Esophagus muscularis mucosa (tissue), 4 donors: Measurements from ENCODE around the gene RERE. TPM values are rescaled to one million over a fixed set of nuclear protein-coding genes. Genes with fewer than 3 reads are reported as not detected.

Experiments
- DNase-seq: peaks from one replicate; pipeline ENCODE4 v3.0.0-alpha.2; 2017; ENCODE audit errors: extremely low spot score
- H3K27ac ChIP-seq, 4 donors: fragments of 200-600 bp; sonication (generic); replicated peaks in 1 of 4; 1 replicate in 3 of 4; 2 replicates in 1 of 4; pipeline ENCODE4 v1.5.1; 2016 to 2019; ENCODE audit warnings: mild to moderate bottlenecking in 1 of 4
- H3K27me3 ChIP-seq, 4 donors: fragments of 200-600 bp; sonication (generic); one replicate each; pipeline versions ENCODE4 v1.5.1 to v1.6.0; 2016 to 2019
- H3K36me3 ChIP-seq, 4 donors: fragments of 200-600 bp; sonication (generic); one replicate each; pipeline ENCODE4 v1.5.1; 2016 to 2019
- H3K4me1 ChIP-seq, 4 donors: fragments of 200-600 bp; sonication (generic); one replicate each; pipeline ENCODE4 v1.5.1; 2016 to 2019
- H3K4me3 ChIP-seq, 4 donors: fragments of 200-600 bp; sonication (generic); 1 replicate in 2 of 4; 2 replicates in 2 of 4; pipeline ENCODE4 v1.5.1; 2016 to 2019; ENCODE audit warnings: mild to moderate bottlenecking in 4 of 4, moderate library complexity in 1 of 4
- H3K9me3 ChIP-seq, 4 donors: fragments of 200-600 bp; sonication (generic); 1 replicate in 3 of 4; 2 replicates in 1 of 4; pipeline ENCODE4 v1.5.1; 2016 to 2019
- EP300 ChIP-seq: sonication (generic); formaldehyde crosslinking; IDR thresholded peaks from one replicate; pipeline ENCODE4 v1.6.1; 2017; ENCODE audit warnings: antibody characterized with exemption
- POLR2A ChIP-seq: fragments of 450-650 bp; IDR thresholded peaks from one replicate; pipeline ENCODE4 v1.6.1; 2017; ENCODE audit warnings: antibody characterized with exemption, moderate library complexity, mild to moderate bottlenecking, low read depth
- POLR2AphosphoS5 ChIP-seq, 2 donors: sonication (generic); formaldehyde crosslinking; IDR thresholded peaks; one replicate each; pipeline ENCODE4 v1.6.1; 2017; ENCODE audit warnings: antibody characterized with exemption in 2 of 2
- WGBS: methylation state at CpG from one replicate; pipeline ENCODE4 v1.1.5; 2018; 5-methylcytosine and 5-hydroxymethylcytosine counted together
- intact Hi-C: fragments of 100-400 bp; cut with DNase I; formaldehyde crosslinking; loops from one replicate; pipeline ENCODE4 v1.15.1; 2023
- total RNA-seq, 4 donors: library from RNA; depleted of rRNA; stranded (reverse); fragments of >200 nt; gene quantifications; one replicate each; pipeline versions ENCODE4 v1.1.0 to v1.2.1, GENCODE V29; 2016
- TF ChIP-seq, protein P1 (sequence below), 3 experiments: fragments of 200-600 bp in 2 of 3; fragments of 450-650 bp in 1 of 3; sonication (generic) in 2 of 3; IDR thresholded peaks; one replicate each; pipeline ENCODE4 v1.5.1; 2017 to 2019; ENCODE audit warnings: antibody characterized with exemption in 3 of 3, mild to moderate bottlenecking in 2 of 3, moderate library complexity in 1 of 3

Gene RERE
- total RNA-seq, 4 donors from 2014 or later = 133 to 212 (median 168) TPM

DNA sequence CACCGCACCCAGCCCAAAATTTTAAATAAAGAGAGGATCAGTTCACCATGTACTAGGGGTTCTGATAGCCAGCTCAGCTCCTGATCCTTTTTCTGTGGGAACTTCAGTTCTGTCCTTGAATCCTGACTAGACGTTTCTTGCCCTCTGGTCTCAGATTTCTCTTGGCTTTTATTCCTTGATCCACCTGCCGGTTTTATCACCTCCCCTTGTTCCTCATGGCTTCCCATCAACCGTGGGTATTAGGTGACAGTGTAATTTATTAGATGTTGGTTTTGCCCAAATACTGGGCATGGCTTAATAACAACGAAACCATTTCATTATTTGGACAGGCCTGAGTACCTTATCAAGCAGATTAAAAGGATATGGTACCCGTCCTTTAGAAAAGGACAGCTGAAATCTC is 477.0 kb downstream of the RERE start:
- intact Hi-C loops = no loop called here
- 87% methylated on average over 6 of the region's 6 CpGs for WGBS

DNA sequence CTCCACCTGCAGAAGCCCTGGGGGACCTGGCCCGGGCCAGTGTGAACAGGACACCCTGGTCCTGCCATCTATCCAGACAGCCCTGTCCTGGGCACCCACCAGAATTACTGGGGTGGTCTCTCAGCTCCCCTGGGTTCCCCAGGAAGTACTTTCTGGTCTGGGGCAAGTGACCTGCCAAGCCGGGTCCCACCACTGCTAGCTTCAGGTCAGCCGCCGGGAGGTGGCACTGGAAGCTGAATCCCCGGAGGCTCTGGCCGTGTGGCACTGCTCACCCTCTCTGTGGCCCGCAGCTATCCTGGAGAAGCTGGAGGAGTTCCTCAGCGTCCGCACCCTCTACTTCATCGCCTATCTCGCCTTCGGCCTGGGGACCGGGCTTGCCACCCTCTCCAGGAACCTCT is 478.2 kb downstream of the RERE start:
- Histone ChIP-seq H3K4me1 (peaks cover 15 to 26% (median 22%) of the 10 kb centered on the region in 4 donors), H3K27me3 (no peaks in the 10 kb centered on the region), H3K4me3 (no peak overlapping the region), H3K36me3 (peaks cover 18 to 54% (median 31%) of the 10 kb centered on the region in 4 donors), H3K9me3 (no peaks in the 10 kb centered on the region), H3K27ac (no peak overlapping the region)
- intact Hi-C loops = no loop called here
- 79% methylated on average over 12 of the region's 13 CpGs for WGBS
- TF ChIP-seq POLR2A (no peak), EP300 (no peak), POLR2AphosphoS5 (IDR thresholded peaks at IDR 0.05) (no peak)
- TF ChIP-seq, protein P1, sequence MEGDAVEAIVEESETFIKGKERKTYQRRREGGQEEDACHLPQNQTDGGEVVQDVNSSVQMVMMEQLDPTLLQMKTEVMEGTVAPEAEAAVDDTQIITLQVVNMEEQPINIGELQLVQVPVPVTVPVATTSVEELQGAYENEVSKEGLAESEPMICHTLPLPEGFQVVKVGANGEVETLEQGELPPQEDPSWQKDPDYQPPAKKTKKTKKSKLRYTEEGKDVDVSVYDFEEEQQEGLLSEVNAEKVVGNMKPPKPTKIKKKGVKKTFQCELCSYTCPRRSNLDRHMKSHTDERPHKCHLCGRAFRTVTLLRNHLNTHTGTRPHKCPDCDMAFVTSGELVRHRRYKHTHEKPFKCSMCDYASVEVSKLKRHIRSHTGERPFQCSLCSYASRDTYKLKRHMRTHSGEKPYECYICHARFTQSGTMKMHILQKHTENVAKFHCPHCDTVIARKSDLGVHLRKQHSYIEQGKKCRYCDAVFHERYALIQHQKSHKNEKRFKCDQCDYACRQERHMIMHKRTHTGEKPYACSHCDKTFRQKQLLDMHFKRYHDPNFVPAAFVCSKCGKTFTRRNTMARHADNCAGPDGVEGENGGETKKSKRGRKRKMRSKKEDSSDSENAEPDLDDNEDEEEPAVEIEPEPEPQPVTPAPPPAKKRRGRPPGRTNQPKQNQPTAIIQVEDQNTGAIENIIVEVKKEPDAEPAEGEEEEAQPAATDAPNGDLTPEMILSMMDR (IDR thresholded peaks at IDR 0.05) = no peak
- DNase-seq = no peak

More for the DNA sequence above, 477.0 kb downstream of the RERE start:
- TF ChIP-seq EP300 (no peak), POLR2AphosphoS5 (IDR thresholded peaks at IDR 0.05) (no peak), POLR2A (no peak)
- TF ChIP-seq, protein P1 (IDR thresholded peaks at IDR 0.05) = no peak
- H3K9me3 ChIP-seq = no peaks in the 10 kb centered on the region
- no peak overlapping the region for H3K4me3 ChIP-seq
- no peak for DNase-seq
- peaks cover 15 to 42% (median 24%) of the 10 kb centered on the region in 4 donors for H3K36me3 ChIP-seq
- no peak overlapping the region for H3K27ac ChIP-seq
- peaks cover 15 to 27% (median 24%) of the 10 kb centered on the region in 4 donors for H3K4me1 ChIP-seq
- no peaks in the 10 kb centered on the region for H3K27me3 ChIP-seq

DNA sequence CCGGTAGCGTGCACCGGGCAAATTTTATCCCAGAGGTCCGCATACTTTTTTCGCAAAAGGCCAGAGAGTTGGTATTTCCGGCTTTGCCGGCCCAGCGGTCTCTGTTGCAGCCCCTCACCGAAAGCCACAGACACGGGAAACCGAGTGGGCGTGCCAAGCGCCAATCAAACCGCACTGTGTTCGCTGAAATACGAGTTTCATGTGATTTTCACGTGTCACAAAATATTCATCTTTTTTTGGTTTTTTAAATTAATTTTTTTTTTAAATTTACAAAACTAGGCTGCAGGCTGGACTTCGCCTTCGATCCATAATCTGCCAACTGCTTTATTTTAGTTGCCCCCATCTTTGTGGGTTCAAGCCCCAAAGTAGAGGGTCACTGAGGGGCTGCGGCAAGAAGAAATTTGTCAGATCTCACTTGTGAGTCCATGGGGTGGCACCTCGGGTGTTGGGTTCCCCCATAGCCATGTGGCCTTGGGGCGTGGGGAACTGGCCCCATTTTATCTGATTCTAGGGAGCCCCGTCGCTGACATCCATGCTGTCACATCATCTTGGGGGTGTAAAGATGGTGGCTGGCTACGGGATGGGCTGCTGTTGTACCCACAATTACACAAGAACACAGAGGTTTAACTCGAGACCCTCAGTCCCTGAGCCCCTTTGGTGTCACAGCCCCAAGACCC is 478.8 kb downstream of the RERE start:
- intact Hi-C loops = no loop called here

DNA sequence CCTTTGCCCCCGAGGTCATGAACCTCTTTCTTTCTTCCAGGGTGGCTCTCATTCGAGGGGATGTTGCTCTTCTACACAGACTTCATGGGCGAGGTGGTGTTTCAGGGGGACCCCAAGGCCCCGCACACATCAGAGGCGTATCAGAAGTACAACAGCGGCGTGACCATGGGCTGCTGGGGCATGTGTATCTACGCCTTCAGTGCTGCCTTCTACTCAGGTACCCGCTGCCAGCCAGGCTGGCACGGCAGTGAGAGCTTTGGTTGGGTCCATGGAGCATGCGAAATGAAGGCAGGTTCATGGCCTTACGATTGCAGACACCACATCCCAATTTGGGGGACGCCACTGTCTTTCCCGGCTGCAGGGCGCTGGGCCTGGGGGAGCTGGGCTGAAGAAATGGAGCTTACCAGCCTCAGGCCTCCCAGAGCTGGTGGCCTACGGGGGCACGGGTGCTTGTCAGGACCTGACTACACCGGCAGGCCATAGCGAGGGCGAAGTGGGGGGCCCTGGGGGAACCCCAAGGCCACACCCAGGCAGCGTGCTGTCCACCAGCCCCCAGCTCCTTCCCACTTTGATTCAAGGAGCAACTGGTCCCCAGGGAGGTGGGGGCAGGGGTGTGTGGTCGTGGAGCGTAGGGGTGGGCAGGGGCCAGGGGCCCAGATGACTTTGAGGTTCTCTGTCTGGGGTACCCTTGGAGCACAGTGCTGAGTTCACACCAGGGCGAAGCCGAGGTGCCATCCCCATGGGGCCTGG is 479.5 kb downstream of the RERE start:
- Histone ChIP-seq H3K36me3 (peaks cover 18 to 66% (median 33%) of the 10 kb centered on the region in 4 donors), H3K27me3 (no peaks in the 10 kb centered on the region), H3K4me3 (no peak overlapping the region), H3K4me1 (peaks cover 5 to 13% (median 9%) of the 10 kb centered on the region in 4 donors), H3K27ac (no peak overlapping the region), H3K9me3 (no peaks in the 10 kb centered on the region)
- intact Hi-C loops = no loop called here
- TF ChIP-seq POLR2A (no peak), POLR2AphosphoS5 (IDR thresholded peaks at IDR 0.05) (no peak), EP300 (no peak)
- TF ChIP-seq, protein P1 (IDR thresholded peaks at IDR 0.05) = no peak
- DNase-seq = no peak
- 97% methylated on average over 12 of the region's 25 CpGs for WGBS

More for the DNA sequence above, 478.8 kb downstream of the RERE start:
- Histone ChIP-seq H3K4me3 (no peak overlapping the region), H3K4me1 (peaks cover 10 to 20% (median 16%) of the 10 kb centered on the region in 4 donors), H3K9me3 (no peaks in the 10 kb centered on the region), H3K27ac (no peak overlapping the region), H3K36me3 (peaks cover 18 to 59% (median 33%) of the 10 kb centered on the region in 4 donors), H3K27me3 (no peaks in the 10 kb centered on the region)
- DNase-seq = no peak
- 96% methylated on average over 26 of the region's 26 CpGs for WGBS
- TF ChIP-seq POLR2A = no peak
- TF ChIP-seq, protein P1 (IDR thresholded peaks at IDR 0.05) = no peak
- TF ChIP-seq EP300 = no peak
